HT-29 (cell line): ENCODE measurements around the gene LRRC4B. TPM values are rescaled to one million over a fixed set of nuclear protein-coding genes. Genes with fewer than 3 reads are reported as not detected.
A peak's percentile ranks its signal among the peaks of the same experiment; 100 is the strongest.

Experiments
- DNase-seq: peaks from one replicate; pipeline ENCODE4 v3.0.0-alpha.2; 2015; ENCODE audit warnings: low spot score
- total RNA-seq: library from RNA; depleted of rRNA; stranded (reverse); fragments of >200 nt; shearing (Covaris generic); gene quantifications from 2 replicates; pipeline ENCODE4 v1.2.3, GENCODE V29; 2014

LRRC4B gene
- total RNA-seq, 1 experiment from 2014 or later, result not detected

DNA sequence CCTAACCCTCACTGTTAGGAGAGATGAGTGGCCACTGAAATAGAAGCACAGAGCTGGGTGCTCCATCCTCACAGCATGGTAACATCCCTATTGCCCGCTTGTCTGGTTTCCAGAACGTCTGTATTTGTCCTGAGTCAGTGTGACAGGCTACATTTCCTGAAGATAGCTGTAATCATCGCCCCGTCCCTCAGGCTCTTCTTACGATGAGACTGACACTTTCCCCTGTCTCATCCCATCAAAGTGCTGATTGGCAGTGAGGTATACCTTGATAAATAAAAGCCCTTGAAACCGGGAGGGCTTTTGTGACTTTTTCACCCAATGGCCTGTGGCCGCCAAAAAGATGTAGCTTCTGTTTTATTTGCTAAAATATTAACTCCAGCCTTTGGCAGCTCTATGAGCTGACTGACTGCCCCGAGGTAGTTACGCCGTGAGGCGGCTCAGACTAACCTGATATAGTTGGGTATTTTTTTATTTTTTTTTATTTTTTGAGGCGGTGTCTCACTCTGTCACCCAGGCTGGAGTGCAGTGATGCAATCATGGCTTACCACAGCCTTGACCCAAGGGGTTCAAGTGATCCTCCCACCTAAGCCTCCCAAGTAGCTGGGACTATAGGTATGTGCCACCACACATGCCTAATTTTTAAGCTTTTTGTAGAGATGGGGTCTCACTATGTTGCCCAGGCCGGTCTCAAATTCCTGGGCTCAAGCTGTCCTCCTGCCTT is 5.7 kb upstream of the LRRC4B start:
- DNase-seq, result no peak

DNA sequence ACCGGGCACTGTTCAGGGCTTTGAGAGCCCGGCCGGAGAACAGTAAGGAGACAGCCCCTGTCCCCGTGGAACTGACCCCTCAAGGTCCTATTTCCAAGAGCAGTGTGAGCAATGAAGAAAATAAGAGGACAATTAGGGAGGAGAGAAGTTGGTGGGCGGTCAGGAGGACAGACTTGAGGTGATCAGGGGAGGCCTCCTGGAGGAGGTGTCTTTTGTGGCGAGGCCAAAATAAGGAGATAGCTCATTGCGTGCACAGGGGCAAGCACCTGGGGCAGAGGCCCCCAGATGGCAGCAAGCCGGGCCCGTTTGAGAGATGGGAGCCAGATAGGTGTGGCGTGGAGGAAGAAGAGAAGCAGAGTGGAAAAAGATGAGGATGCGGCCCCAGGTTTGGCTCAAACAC is 2.8 kb upstream of the LRRC4B start:
- no peak for DNase-seq

DNA sequence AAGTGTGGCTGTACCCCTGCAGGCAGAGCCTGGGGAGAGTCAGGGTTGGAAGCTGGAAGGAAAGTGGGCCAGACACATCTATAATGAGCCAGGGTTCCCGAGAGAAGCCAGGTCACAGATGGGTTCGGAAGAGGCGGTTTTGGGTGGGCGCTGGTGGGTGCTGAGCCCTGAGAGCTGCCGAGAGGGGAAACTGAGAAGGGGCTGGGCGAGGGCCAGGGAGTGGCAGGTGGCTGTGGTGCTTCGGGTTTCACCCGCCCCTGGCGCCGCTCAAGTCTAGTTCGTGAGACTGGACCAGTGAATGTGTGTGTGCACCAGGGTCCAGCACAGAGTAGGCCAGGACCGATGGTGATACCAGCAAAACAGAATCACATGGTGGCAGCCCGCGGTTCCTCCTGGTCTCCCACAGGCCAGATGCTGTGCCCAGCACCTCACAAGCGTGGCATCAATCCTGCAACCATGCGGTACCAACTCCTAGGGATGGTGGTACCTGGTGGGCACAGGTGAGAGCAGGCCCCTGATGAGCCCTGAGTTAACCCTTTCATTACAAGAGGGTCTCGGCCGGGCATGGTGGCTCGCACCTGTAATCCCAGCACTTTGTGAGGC is 1.8 kb upstream of the LRRC4B start:
- no peak for DNase-seq

DNA sequence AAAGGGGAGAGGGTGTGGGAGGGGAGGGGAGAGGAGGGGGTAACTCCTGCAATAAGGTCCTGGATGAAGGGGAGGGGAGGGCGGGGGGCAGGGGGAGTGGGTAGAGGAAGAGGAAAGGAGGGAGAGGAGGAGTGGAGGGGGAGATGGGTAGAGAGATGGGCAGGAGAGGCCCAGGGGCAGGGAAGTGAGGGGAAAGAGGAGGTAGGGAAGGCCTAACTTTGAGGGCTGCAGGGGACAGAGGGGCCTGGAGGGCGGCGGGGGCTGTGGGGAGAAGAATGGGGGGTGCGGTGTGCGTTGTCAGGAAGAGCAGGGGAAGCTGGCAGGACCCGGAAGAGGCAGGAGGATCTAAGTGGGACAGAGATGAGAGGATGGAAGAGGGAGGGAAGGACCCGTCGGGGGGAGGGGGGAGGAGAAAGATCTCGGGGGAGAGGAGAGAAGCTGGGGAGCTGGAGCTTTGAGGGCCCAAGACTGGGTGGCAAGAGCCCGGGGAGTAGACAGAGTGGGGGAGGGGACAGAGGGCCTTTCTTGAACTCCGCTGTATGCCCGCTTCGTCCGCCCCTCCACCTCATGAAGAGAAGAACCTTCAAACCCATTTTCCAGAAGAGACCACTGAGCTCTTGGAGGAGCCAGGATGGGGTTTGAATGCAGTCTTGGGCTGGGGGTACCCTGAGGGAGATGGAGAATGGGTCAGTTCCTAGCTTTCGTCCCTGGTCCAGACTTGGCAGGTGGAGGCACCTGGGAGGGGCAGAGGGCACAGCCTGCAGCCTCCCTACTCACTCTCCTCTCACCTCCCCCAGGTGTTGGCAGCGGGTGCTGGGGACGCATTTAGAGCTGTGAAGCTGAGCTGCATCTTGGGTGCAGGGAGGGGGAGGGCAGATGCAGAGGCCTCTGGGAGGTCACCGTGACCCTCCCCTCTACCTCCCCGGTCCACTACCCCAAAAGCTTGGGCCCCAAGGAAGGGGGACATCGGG is 778 bp upstream of the LRRC4B start:
- DNase-seq, result no peak

DNA sequence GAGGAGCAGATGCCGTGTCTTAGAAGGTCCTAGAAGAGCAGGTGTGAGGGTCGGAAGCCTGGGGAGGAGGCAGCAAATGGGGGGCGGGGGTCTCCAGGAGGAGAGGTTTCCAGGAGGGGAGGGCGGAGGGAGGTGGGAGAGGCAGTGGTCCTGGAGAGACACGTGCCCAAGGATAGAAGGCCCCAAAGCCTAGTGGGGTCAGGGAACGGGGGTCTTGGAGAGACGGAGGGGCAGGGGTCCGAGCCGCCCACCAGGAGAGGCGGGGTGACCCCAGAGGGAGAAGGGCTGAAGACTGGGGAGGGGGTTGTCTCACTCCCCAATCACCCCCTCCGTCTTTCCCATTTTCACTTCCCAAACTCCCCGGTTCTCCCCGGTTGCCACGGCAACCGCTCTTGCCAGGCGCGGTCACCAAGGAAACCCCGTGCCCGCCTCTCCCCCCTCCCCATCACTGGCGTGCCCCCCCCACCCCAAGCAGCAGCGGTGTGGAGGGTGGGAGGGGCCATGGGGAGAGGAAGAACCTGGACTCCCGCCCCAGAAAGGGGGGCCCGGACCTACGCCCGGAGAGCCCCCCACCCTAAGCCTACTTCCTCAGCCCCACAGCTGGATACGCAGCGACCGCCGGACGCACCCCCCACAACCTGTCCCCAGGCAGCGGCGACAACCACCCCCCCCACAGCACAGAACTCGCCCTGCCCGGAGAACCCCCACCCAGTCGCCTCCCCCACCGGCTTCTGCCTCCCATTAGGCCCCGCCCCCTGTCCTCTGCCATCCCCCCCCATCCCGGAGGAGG is 988 bp downstream of the LRRC4B start:
- DNase-seq, result no peak

DNA sequence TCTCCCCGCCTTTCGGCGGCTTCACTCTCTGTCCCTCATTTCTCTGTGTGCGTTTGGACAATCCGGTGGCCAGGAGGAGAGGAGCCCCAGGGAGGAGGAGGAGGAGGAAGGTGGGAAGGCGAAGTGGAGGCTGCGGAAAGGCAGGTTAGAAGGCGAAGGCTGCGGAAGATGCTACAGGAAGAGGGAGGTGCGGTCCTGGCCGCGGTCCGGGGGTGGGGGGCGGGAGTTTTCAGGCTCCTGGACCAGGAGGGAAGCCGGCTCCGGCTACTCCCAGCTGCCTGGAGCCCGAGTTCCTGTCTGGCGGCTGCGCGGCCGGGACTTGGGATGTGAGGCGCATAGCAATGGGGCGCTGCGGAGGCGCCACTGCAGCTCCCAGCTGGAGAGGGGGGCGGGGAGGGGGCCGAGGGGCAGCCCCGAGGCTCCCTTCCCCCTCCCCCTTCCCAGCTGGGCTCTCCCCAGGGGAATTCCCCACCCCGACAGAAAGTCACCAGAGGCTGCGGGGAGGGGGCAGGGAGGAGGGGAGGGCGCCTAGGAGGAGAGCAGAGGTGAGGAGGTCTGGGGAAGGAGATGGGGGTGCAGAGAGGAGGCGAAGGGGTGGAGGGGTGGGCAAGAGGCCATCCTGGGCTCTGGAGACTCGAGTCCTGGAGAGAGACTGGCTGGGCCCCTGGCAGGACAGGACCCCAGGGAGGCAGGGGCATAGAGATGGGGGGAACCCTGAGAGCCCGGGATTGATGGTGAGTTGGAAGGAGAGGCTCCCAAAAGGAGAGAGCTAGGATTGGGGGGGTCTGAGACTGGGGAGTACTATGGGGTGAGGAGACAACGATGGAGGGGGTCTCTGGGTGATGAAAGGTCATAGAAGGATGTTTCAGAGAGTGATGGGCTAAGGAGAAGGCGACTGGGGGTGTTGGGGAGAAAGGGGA is 2.0 kb downstream of the LRRC4B start:
- no peak for DNase-seq

DNA sequence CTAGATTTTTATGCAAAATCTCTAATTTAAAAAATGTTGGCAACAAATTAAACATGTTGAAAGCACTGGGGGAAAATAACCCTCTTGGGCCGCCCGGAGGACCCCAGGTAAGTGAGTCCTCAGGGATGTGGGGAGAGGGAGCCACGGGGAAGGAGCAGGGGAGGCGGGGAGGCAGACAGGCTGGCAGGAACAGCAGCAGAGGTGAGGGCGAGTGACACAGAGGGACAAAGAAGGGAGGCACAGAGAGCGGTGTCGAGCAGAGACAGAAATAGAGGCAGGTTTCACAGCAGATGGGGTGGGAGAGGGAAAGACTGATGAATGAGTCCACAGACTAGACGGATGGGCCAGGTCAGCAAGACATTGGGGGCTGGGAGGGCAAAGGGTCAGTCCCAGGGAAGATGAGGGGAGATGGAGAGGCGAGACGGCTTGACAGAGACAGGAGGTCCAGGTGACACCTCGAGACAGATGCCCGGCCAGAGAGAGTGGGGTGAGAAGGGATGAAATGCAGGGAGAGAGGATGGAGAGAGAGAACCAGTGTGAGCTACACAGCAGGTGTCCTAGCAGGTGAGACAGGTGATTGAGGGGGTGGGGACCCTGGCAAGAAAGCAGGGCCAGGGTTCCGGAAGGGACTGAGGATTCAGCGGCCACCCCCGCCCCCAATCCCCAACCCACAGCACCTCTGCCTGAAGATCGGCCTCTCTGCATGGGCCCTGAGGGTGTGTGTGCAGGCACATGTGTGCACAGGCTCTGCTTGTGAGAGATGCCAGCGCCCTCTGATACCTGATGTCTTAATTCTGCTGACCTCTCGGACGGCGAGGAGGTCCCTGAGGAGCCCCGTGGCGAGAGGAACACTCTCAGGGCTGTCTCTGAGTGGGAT is 3.8 kb downstream of the LRRC4B start:
- no peak for DNase-seq

DNA sequence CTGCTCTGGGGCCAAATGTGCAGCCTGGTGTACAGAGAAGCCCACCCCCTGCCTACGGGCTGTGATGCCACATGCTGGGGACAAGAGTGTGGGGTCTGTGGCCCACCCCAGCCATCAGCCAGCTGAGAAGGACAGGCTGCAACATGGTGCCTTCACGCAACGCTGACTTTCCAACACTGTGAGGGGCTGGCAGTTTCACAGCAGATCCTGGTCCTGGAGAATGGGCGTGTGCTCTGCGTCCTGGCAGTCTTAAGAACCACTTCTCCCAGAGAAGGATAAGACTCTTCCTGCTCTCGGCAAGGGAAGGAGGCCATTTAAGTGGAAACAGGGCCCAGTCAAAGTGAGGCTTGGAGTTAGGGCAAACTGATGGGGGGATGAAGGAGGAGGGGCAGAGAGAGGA is 4.6 kb downstream of the LRRC4B start:
- no peak for DNase-seq

DNA sequence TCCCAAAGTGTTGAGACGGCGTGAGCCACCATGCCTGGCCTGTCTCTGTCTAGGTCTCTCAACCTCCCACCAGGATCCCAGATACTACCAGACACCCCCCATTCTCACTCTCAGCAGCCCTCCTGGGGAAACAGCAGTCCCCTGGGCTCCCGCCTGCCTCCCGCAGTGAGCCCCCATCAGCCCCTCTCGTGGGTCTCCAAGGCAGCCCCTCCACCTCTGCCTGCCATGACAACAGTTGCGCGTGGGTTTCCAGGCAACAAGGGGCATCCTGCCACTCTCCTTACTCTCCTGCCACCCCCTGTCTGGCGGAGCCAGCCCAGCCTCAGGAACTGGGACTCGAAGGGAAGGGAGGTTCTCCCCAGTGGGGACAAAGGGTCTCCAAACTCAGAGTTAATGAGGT is 5.2 kb downstream of the LRRC4B start:
- DNase-seq, result no peak

DNA sequence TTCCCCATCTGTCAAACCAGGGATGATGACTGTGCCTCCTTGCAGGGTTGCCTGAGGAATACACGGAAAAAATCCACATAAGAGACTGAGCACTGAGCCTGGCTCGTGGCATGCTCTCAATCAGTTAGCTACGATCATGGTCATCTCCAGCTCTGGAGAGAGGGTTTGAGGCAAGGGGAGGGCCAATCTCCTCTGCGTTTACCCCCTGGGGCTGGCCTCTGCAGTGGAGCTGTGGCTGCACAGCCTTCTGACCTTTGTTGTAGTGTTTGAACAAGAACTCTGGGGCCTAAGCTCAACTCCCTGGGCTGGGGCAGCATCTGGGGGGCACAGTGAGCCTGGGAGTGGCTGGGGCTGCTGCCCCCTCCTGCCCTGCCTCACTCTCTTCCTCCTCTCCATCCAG is 5.9 kb downstream of the LRRC4B start:
- no peak for DNase-seq

DNA sequence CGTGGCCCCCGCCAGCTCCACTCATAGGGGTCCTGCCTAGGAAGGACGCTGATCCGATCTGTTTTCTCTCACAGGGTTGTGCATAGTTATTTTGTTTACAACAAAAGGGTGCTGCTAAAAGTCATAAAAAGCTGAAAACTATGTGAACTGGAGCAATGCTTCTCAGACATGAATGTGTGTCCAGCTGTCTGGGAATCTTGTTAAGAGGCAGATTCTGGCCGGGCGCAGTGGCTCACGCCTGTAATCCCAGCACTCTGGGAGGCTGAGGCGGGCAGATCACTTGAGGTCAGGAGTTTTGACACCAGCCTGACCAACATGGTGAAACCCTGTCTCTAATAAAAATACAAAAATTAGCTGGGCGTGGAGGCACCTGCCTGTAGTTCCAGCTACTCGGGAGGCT is 8.6 kb downstream of the LRRC4B start:
- no peak for DNase-seq

DNA sequence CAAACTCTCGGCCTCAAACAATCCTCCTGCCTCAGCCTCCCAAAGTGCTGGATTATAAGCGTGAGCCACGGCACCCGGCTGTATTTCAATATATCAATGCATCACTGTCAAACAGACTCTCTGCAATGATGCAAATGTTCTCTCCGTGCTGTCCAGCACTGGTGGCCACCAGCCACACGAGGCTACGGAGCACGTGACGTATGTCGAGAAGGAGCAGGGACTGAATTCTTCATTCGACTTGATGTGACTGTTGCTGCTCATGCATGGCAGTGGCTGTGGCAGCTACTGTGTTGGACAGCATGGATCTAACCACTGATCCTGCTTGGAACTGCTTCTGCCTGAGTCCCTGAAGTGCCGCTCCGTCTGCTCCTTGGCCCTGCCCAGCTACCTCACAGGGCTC is 9.8 kb downstream of the LRRC4B start:
- DNase-seq, result no peak

DNA sequence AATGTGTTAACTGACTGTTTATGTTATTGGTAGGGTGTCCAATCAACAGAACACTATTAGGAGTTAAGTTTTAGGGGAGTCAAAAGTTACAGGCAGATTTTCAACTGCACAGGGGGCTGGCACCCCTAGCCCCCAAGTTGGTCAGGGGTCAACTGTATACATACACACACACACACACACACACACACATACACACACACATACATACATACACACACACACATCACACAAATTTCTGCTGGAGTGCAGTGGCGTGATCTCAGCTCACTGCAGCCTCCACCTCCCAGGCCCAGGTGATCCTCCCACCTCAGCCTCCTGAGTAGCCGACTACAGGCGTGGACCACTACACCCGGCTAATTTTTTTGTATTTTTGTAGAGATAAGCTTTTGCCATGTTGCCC is 10.2 kb downstream of the LRRC4B start:
- DNase-seq, result no peak

DNA sequence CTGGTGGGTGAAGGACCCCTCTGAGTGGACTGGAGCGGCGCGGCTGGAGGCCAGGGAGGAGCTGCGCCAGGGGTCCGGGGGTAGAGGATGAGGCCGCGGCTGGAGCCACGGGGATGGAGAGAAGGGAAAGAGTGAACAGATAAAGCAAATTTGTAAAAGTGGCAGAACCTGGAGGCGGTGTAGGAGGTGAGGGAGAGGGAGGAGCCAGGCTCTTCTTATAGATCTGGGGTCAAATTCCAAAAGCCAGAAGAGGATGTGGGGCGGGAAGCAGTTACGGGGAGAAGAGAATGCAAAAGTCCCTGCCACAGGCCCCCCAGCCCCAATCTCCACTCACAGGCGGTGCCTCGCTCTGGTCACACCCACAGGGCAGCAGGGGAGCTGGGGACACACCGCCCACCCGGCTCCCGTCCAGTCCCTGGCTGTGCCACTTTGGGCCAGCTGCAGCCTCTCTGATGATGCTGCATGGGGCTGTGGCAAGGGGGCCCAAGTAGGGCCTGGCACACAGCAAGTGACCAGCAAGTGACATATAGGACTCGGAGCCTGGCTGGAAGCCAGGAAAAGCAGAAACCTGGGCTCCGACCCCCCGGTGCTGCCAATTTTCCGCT is 11.1 kb downstream of the LRRC4B start:
- DNase-seq, result no peak

DNA sequence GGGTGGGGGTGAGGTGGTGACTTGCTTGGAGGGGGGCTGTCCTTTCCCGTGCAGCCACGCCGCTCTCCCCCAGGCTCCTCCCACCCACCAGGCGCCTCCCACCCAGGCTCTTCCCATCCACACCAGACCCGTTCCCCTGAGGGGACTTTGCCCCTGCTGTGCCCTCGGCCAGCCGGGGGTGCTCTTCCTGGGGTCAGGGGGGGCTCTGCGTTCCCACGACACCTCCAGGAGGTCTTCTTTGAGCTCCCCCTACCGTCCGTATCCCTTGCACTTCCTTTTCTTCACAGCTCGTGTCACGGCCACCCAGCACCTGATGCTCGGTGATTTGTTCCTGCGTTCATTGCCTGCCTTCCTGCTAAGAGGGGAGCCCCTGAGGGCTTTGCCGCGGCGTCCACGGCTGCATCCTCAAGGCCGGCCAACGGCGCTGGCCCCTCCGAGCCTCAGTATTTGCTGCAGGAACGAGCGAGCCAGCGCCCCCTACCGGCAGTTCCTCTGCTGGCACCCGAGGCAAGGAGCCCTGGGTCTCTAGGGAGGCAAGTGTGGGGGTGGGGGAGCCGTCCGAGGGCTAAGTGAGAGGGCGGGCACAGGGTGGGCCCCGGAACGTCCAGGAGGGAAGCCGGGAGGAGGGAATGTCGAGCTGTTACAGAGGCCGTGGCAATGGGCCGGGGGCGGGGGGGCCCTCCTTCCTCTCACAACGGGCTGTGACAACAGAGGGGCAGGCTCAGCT is 11.8 kb downstream of the LRRC4B start:
- DNase-seq, result peak; percentile 78

DNA sequence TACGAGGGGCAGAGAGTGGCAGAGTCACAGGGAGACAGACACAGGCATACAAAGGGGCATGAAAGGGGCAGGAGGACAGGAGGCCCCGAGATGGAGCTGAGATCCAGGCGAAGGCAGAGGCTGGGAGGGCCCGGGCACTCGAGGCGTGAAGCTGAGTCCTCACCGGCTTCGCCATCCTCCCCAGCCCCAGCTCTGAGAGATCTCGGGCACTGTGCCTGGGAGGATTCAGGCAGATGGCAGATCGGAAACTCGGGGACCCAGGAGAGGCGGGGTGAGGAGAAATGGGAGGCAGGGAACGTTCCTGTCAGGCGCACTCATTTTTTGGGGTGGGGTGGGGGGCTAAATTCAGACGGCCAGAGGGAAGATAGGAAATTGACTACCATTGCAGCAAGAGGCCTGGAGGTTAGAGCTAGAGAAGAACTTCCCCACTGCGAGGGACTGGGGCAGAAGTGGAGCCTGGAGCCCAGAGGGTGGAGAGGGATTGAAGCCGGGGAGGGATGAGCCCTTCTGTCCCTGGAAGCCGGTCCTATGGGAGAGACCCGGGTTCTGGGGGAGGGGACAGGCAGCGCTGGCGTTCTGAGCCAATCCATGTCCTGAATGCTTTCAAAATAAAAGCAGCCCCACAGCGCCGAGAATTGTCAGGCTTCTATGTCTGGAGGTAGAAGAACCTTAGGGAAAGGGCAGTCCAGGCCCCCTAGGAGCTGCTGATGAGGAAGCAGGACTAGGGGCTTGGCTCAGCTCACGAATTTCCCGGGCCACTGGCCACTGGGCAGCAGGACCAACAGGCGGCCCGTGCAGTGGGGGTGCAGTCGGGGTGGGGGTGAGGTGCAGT is 12.6 kb downstream of the LRRC4B start:
- no peak for DNase-seq

DNA sequence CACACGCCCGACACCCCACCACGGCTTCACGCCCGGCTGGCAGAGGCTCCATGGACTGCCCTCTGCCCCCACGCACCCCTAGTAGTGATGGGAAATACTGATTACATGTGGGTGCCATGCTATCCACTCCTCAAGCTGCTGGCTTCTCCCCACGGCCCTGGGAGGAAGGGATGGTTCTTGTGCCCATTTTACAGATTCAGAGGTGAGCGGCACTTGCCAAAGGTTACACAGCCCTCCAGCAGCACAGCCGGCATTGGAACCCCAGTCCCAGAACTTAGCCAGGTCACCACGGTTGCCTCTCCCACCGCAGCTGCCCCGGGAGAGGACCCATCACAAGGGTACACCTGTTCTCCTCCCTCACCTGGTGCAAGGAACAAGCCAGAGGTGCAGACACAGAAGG is 13.2 kb downstream of the LRRC4B start:
- no peak for DNase-seq

DNA sequence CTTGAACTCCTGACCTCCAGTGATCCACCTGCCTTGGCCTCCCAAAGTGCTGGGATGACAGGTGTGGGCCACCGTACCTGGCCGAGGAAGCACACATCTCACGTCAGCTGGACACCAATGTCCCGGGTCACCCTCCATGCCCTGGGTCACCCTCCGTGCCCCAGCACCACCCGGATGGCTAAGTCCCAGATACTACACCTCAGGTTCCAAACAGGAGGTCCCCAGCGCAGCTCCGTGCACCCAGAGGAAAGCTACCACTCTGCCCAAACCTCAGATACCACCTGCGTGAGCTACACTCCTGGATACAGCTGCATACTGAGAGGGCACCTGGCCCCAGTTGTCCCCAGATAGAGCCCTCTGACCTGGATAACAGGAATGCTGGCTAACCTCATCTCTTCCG is 14.0 kb downstream of the LRRC4B start:
- DNase-seq, result no peak
